ENCODE results near the gene ZBED4. TPM values are rescaled to one million over a fixed set of nuclear protein-coding genes. Genes with fewer than 3 reads are reported as not detected.

ZBED4 gene, protein sequence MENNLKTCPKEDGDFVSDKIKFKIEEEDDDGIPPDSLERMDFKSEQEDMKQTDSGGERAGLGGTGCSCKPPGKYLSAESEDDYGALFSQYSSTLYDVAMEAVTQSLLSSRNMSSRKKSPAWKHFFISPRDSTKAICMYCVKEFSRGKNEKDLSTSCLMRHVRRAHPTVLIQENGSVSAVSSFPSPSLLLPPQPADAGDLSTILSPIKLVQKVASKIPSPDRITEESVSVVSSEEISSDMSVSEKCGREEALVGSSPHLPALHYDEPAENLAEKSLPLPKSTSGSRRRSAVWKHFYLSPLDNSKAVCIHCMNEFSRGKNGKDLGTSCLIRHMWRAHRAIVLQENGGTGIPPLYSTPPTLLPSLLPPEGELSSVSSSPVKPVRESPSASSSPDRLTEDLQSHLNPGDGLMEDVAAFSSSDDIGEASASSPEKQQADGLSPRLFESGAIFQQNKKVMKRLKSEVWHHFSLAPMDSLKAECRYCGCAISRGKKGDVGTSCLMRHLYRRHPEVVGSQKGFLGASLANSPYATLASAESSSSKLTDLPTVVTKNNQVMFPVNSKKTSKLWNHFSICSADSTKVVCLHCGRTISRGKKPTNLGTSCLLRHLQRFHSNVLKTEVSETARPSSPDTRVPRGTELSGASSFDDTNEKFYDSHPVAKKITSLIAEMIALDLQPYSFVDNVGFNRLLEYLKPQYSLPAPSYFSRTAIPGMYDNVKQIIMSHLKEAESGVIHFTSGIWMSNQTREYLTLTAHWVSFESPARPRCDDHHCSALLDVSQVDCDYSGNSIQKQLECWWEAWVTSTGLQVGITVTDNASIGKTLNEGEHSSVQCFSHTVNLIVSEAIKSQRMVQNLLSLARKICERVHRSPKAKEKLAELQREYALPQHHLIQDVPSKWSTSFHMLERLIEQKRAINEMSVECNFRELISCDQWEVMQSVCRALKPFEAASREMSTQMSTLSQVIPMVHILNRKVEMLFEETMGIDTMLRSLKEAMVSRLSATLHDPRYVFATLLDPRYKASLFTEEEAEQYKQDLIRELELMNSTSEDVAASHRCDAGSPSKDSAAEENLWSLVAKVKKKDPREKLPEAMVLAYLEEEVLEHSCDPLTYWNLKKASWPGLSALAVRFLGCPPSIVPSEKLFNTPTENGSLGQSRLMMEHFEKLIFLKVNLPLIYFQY
- total RNA-seq (2021), result 31.5 and 33.1 TPM in 2 replicates
- Bru-seq, nascent RNA, result percentile 83 among the genes with signal in this experiment
- BruChase-seq, experiment 1, labeled RNA remaining after a 2-hour chase, result percentile 93 among the genes with signal in this experiment
- percentile 92 among the genes with signal in this experiment for BruChase-seq, experiment 2, labeled RNA remaining after a 6-hour chase
- long read RNA-seq, full-length matches to known transcripts, result 52 of 76 reads
- long read RNA-seq, partial matches to known transcripts, result 15 of 76 reads
- long read RNA-seq, other reads (novel, unspliced or antisense), result 9 of 76 reads

- intact Hi-C loops (cut with micrococcal nuclease; ENCODE audit: unreplicated experiment), result no loop called here
- DNase-seq (ENCODE audit: low spot score), result peak; percentile 98
- Histone ChIP-seq H3K4me1 (ENCODE audit: insufficient read depth, low read length, poor library complexity, severe bottlenecking) (peaks cover 12% of the 10 kb centered on the region), H3K4me3 (ENCODE audit: low read depth, low read length, poor library complexity, severe bottlenecking) (peak within 1 kb of the TSS; percentile 84), H3K9me3 (ENCODE audit: low read depth, low read length, poor library complexity, severe bottlenecking) (no peaks in the 10 kb centered on the region), H3K27ac (ENCODE audit: low read depth, low read length, poor library complexity, severe bottlenecking) (peak within 1 kb of the TSS; percentile 88), H3K36me3 (ENCODE audit: insufficient read depth, low read length, poor library complexity, severe bottlenecking) (no peaks in the 10 kb centered on the region), H3K27me3 (replicated peaks; ENCODE audit: insufficient read depth, low read depth, low read length, poor library complexity) (peaks cover 28% of the 10 kb centered on the region)
- ChIA-PET CTCF (no interaction called here), POLR2A (ENCODE audit: low non-redundant PET) (no interaction called here)
- BruUV-seq (replicated peaks), result no TSS peak
- TF ChIP-seq, protein P1, sequence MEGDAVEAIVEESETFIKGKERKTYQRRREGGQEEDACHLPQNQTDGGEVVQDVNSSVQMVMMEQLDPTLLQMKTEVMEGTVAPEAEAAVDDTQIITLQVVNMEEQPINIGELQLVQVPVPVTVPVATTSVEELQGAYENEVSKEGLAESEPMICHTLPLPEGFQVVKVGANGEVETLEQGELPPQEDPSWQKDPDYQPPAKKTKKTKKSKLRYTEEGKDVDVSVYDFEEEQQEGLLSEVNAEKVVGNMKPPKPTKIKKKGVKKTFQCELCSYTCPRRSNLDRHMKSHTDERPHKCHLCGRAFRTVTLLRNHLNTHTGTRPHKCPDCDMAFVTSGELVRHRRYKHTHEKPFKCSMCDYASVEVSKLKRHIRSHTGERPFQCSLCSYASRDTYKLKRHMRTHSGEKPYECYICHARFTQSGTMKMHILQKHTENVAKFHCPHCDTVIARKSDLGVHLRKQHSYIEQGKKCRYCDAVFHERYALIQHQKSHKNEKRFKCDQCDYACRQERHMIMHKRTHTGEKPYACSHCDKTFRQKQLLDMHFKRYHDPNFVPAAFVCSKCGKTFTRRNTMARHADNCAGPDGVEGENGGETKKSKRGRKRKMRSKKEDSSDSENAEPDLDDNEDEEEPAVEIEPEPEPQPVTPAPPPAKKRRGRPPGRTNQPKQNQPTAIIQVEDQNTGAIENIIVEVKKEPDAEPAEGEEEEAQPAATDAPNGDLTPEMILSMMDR (conservative IDR thresholded peaks at IDR 0.05; ENCODE audit: low read depth, low read length), result no peak
- TF ChIP-seq EZH2 (IDR thresholded peaks at IDR 0.05; ENCODE audit: borderline replicate concordance, low read depth, low read length, poor library complexity, severe bottlenecking), result no peak
These were observed at the start of gene ZBED4 for GRCh38 chr22:49852898-49853894. Gene ZBED4 (plus strand): TSS chr22:49853844. CDS start chr22:49883663, 29,819 bp downstream.

DNA sequence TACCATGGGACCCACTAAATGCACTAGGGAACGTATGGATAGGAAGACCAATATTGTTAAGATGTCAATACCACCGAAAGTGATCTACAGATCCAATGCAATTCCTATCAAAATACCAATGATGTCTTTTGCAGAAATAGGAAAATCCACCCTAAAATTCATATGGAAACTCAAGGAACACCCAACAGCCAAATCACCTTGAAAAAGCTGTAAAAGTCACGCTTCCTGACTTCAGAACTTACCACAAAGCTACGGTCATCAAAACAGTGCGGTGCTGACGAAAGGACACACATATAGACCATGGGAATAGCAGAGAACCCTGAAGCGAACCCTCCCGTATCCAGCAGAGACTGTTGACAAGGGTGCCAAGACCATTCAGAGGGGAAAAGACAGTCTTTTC lies 46.5 kb upstream of the ZBED4 start:
- Histone ChIP-seq H3K4me1 (ENCODE audit: insufficient read depth, low read length, poor library complexity, severe bottlenecking) (no peaks in the 10 kb centered on the region), H3K9me3 (ENCODE audit: low read depth, low read length, poor library complexity, severe bottlenecking) (no peaks in the 10 kb centered on the region), H3K27me3 (replicated peaks; ENCODE audit: insufficient read depth, low read depth, low read length, poor library complexity) (no peaks in the 10 kb centered on the region), H3K27ac (ENCODE audit: low read depth, low read length, poor library complexity, severe bottlenecking) (no peak overlapping the region), H3K4me3 (ENCODE audit: low read depth, low read length, poor library complexity, severe bottlenecking) (no peak overlapping the region), H3K36me3 (ENCODE audit: insufficient read depth, low read length, poor library complexity, severe bottlenecking) (peaks cover 31% of the 10 kb centered on the region)
- no TSS peak for BruUV-seq (replicated peaks)
- TF ChIP-seq, protein P1 (conservative IDR thresholded peaks at IDR 0.05; ENCODE audit: low read depth, low read length), result no peak
- no peak for TF ChIP-seq EZH2 (IDR thresholded peaks at IDR 0.05; ENCODE audit: borderline replicate concordance, low read depth, low read length, poor library complexity, severe bottlenecking)
- intact Hi-C loops (cut with micrococcal nuclease; ENCODE audit: unreplicated experiment), result no loop called here
- POLR2A ChIA-PET (ENCODE audit: low non-redundant PET), result no interaction called here
- CTCF ChIA-PET, result no interaction called here
- no peak for DNase-seq (ENCODE audit: low spot score)

Measured in A673 (cell line).